HepG2 (cell line): ENCODE results near the gene RNF149. TPM values are rescaled to one million over a fixed set of nuclear protein-coding genes. Genes with fewer than 3 reads are reported as not detected.

Experiments
- AGO1 ChIP-seq: fragments of 200-400 bp; formaldehyde crosslinking; IDR thresholded peaks from 2 replicates; pipeline ENCODE4 v1.6.1; 2017; ENCODE audit warnings: mild to moderate bottlenecking, low read depth, low read length, moderate library complexity; ENCODE audit not compliant: poor library complexity, severe bottlenecking
- ATM ChIP-seq: fragments of 450-650 bp; IDR thresholded peaks from 2 replicates; pipeline ENCODE4 v1.7.1; 2017; ENCODE audit warnings: mild to moderate bottlenecking, borderline replicate concordance
- CBX5 ChIP-seq: sonication (generic); formaldehyde crosslinking; IDR thresholded peaks from 2 replicates; pipeline ENCODE4 v1.4.0; 2020; ENCODE audit warnings: missing genetic modification reagents, borderline replicate concordance
- FOXC1 ChIP-seq: sonication (generic); formaldehyde crosslinking; IDR thresholded peaks from 2 replicates; pipeline ENCODE4 v1.8.0; 2022; ENCODE audit warnings: mild to moderate bottlenecking, missing genetic modification reagents, borderline replicate concordance
- FOXP4 ChIP-seq: sonication (generic); formaldehyde crosslinking; IDR thresholded peaks from 2 replicates; pipeline ENCODE4 v1.4.0; 2020; ENCODE audit warnings: missing genetic modification reagents
- HNF1A ChIP-seq, 2 experiments: sonication (generic) in 1 of 2; formaldehyde crosslinking in 1 of 2; IDR thresholded peaks; 2 replicates each; pipeline versions ENCODE4 v1.4.0 to v1.6.1; 2016 to 2020; ENCODE audit warnings: borderline replicate concordance in 1 of 2, low read depth in 1 of 2, mild to moderate bottlenecking in 1 of 2, missing genetic modification reagents in 1 of 2
- LBX2 ChIP-seq: sonication (generic); formaldehyde crosslinking; IDR thresholded peaks from 2 replicates; pipeline ENCODE4 v1.5.0; 2020; ENCODE audit warnings: missing genetic modification reagents, mild to moderate bottlenecking, borderline replicate concordance
- MAFG ChIP-seq: sonication (generic); formaldehyde crosslinking; IDR thresholded peaks from 2 replicates; pipeline ENCODE4 v1.5.1; 2020; ENCODE audit warnings: mild to moderate bottlenecking, missing genetic modification reagents
- SRF ChIP-seq: IDR thresholded peaks from 2 replicates; pipeline ENCODE4 v1.6.1; 2011; ENCODE audit warnings: mild to moderate bottlenecking, low read depth, low read length, moderate library complexity
- TFDP1 ChIP-seq: IDR thresholded peaks from 2 replicates; pipeline ENCODE4 v1.6.1; 2016; ENCODE audit warnings: missing compliant biosample characterization, missing genetic modification reagents, borderline replicate concordance
- ZMYM4 ChIP-seq: sonication (generic); formaldehyde crosslinking; IDR thresholded peaks from 2 replicates; pipeline ENCODE4 v1.8.1; 2023; ENCODE audit warnings: mild to moderate bottlenecking, missing genetic modification reagents
- ZNF468 ChIP-seq: sonication (generic); formaldehyde crosslinking; IDR thresholded peaks from 2 replicates; pipeline ENCODE4 v1.8.0; 2022; ENCODE audit warnings: mild to moderate bottlenecking, moderate library complexity, missing genetic modification reagents
- ZNF597 ChIP-seq: sonication (generic); formaldehyde crosslinking; IDR thresholded peaks from 2 replicates; pipeline ENCODE4 v1.5.0; 2020; ENCODE audit warnings: missing genetic modification reagents
- ZNF605 ChIP-seq: sonication (generic); formaldehyde crosslinking; IDR thresholded peaks from 2 replicates; pipeline ENCODE4 v1.8.0; 2022; ENCODE audit warnings: mild to moderate bottlenecking, missing genetic modification reagents
- ZNF710 ChIP-seq: sonication (generic); formaldehyde crosslinking; IDR thresholded peaks from 2 replicates; pipeline ENCODE4 v1.5.0; 2020; ENCODE audit warnings: mild to moderate bottlenecking, missing genetic modification reagents, borderline replicate concordance
- ZNF766 ChIP-seq: sonication (generic); formaldehyde crosslinking; IDR thresholded peaks from 2 replicates; pipeline ENCODE4 v1.5.0; 2020; ENCODE audit warnings: missing genetic modification reagents, borderline replicate concordance
- polyA plus RNA-seq, 8 experiments: library from polyadenylated mRNA; depleted of rRNA in 3 of 8; stranded (reverse) in 7 of 8; unstranded in 1 of 8; fragments of >200 nt; fragmentation: Illumina TruSeq in 4 of 8; extraction: Trizol in 4 of 8; gene quantifications; 2 replicates each; pipeline versions ENCODE4 v1.2.1 to v1.2.3, GENCODE V29; 2011 to 2016; ENCODE audit warnings: low read depth in 4 of 8, missing spikeins in 1 of 8, mixed read lengths in 1 of 8; ENCODE audit not compliant: insufficient read depth in 1 of 8
- total RNA-seq, 5 experiments: library from RNA; depleted of rRNA; stranded (reverse); fragments of >200 nt; fragmentation: Illumina TruSeq; extraction: Trizol; gene quantifications; 2 replicates each; pipeline ENCODE4 v1.2.3, GENCODE V29; 2016; ENCODE audit warnings: low read depth in 1 of 5

Gene RNF149
- total and polyA plus RNA-seq, 2 of the 13 experiments (the other 11 are each of a cell fraction or from before 2014, with no cell fraction given) = 87.6 to 109 TPM

GRCh38 chr2:101308432-101309210 lies at the start of gene RNF149 (continued):
- TF ChIP-seq HNF1A (IDR thresholded peaks at IDR 0.05; ENCODE audit: low read depth) (0 out of 2 replicates have a peak, but pooled peaks have one; percentile 41), HNF1A (CRISPR knock-in tag; IDR thresholded peaks at IDR 0.05; ENCODE audit: borderline replicate concordance) (peak; percentile 65), CBX5 (CRISPR knock-in tag) (peak; percentile 98; the same call in 1 of the 2 replicates), ZMYM4 (peak; percentile 94), TFDP1 (CRISPR knock-in tag) (peak; percentile 78; the same call in 1 of the 2 replicates), AGO1 (peak; percentile 83), FOXC1 (CRISPR knock-in tag) (peak; percentile 95), SRF (no peak), ZNF468 (CRISPR knock-in tag) (0 out of 2 replicates have a peak, but pooled peaks have one; percentile 31), ZNF605 (peak; percentile 100), ZNF597 (CRISPR knock-in tag) (no peak), ZNF710 (peak; percentile 95), ATM (no peak), FOXP4 (CRISPR knock-in tag) (peak; percentile 87), ZNF766 (CRISPR knock-in tag) (peak; percentile 96; the same call in 1 of the 2 replicates), MAFG (CRISPR knock-in tag) (no peak), LBX2 (no peak)
